ENCODE data around the gene UROC1.

DNA sequence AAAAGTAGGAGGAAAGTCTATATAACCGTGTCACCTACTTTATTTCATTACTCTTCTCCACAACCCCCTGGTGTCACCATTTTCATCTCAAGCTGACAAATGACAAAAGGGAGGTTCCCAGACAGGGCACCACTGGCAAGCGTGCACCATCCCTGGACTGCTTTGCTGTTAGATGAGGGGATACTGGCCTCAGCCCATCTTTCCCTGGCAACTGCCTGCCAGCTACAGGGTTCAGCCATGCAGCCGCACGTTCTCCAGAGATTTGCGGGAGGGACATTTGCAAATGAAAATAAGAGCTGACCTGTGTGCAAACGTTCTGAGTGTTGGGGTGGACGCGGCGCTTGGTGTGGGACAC is 660 bp downstream of the UROC1 start:
- TF ChIP-seq POLR2A (IDR thresholded peaks at IDR 0.05; ENCODE audit: low read depth, low read length) = no peak
- no peak for TF ChIP-seq POLR2AphosphoS5 (IDR thresholded peaks at IDR 0.05; ENCODE audit: low read depth, low read length)
- TF ChIP-seq TAF1 (IDR thresholded peaks at IDR 0.05; ENCODE audit: borderline replicate concordance, low read depth, low read length) = no peak
